NCI-H748 (cell line): Measurements from ENCODE around the gene ITGB1BP1.
"Not testable (repeated sequence)": the region's sequence is repeated elsewhere in the genome, so short reads cannot be mapped to it uniquely, and the experiment has no call there.

Experiments used
- DNase-seq: peaks from one replicate; lab custom pipeline; 2025; ENCODE audit not compliant: unreplicated experiment; lab: John Stamatoyannopoulos, UW

The ITGB1BP1 gene

GRCh38 chr2:9401646-9402371 is 21.5 kb downstream of the ITGB1BP1 start:
- no peak for DNase-seq

- DNase-seq, result no peak
Measured at GRCh38 chr2:9401059-9401547, 22.2 kb downstream of the ITGB1BP1 start.

GRCh38 chr2:9400268-9401058 is 22.9 kb downstream of the ITGB1BP1 start:
- no peak for DNase-seq

GRCh38 chr2:9398881-9399780 is 24.2 kb downstream of the ITGB1BP1 start:
- DNase-seq, result no peak

GRCh38 chr2:9398251-9398650 is 25.1 kb downstream of the ITGB1BP1 start:
- not testable (repeated sequence) for DNase-seq

GRCh38 chr2:9397201-9397600 is 26.1 kb downstream of the ITGB1BP1 start:
- DNase-seq, result no peak

- no peak for DNase-seq
Measured at GRCh38 chr2:9394816-9395215, 28.5 kb downstream of the ITGB1BP1 start.

GRCh38 chr2:9392898-9393765 is 30.2 kb downstream of the ITGB1BP1 start:
- DNase-seq, result no peak

GRCh38 chr2:9391961-9392720 is 31.2 kb downstream of the ITGB1BP1 start:
- DNase-seq, result no peak

GRCh38 chr2:9390991-9391390 is 32.3 kb downstream of the ITGB1BP1 start:
- no peak for DNase-seq

- DNase-seq, result no peak
Measured at GRCh38 chr2:9390151-9390850, 33.0 kb downstream of the ITGB1BP1 start.

GRCh38 chr2:9388950-9389911 is 34.1 kb downstream of the ITGB1BP1 start:
- no peak for DNase-seq

GRCh38 chr2:9388199-9388681 is 35.1 kb downstream of the ITGB1BP1 start:
- no peak for DNase-seq

- no peak for DNase-seq
Measured at GRCh38 chr2:9385841-9386240, 37.5 kb downstream of the ITGB1BP1 start.

- DNase-seq, result no peak
Measured at GRCh38 chr2:9384521-9384920, 38.8 kb downstream of the ITGB1BP1 start.

- DNase-seq, result no peak
Measured at GRCh38 chr2:9382604-9383235, 40.6 kb downstream of the ITGB1BP1 start.
